Stimulated activated effector memory CD8-positive, alpha-beta T cell treated with anti-CD3 and anti-CD28 coated beads, Interleukin-12 subunit alpha, Interleukin-12 subunit beta, amount 100 ng/mL, for 72 hours (primary cell): ENCODE measurements around the gene ABHD6.

Experiments
- ATAC-seq: fragments of 150-1000 bp; cut with Tn5 transposase; 2 replicates; pipeline ENCODE4 v1.10.0; 2021
- DNase-seq, 2 donors: peaks; one replicate each; pipeline ENCODE4 v3.0.0; 2021 to 2022; ENCODE audit warnings: low spot score in 2 of 2
- H3K27ac Mint-ChIP-seq: one replicate; pipeline ENCODE4 v1.8.0; 2022; ENCODE audit warnings: mild to moderate bottlenecking, mixed read lengths
- H3K36me3 Mint-ChIP-seq: one replicate; pipeline ENCODE4 v1.8.0; 2022; ENCODE audit warnings: mild to moderate bottlenecking, mixed read lengths
- H3K4me1 Mint-ChIP-seq: one replicate; pipeline ENCODE4 v1.8.0; 2022; ENCODE audit warnings: mixed read lengths
- H3K4me3 Mint-ChIP-seq: one replicate; pipeline ENCODE4 v1.8.0; 2022; ENCODE audit warnings: mild to moderate bottlenecking, mixed read lengths
- H3K9me3 Mint-ChIP-seq: one replicate; pipeline ENCODE4 v1.8.0; 2022; ENCODE audit warnings: mixed read lengths

Gene ABHD6, protein sequence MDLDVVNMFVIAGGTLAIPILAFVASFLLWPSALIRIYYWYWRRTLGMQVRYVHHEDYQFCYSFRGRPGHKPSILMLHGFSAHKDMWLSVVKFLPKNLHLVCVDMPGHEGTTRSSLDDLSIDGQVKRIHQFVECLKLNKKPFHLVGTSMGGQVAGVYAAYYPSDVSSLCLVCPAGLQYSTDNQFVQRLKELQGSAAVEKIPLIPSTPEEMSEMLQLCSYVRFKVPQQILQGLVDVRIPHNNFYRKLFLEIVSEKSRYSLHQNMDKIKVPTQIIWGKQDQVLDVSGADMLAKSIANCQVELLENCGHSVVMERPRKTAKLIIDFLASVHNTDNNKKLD

GRCh38 chr3:58237238-58237940 is at the start of gene ABHD6:
Gene ABHD6 (plus strand): TSS chr3:58237792. CDS start chr3:58256587, 18,795 bp downstream.
- DNase-seq (peak; percentile 93 to 95), ATAC-seq (peak; percentile 93)
- Mint-ChIP-seq H3K9me3 (no peaks in the 10 kb centered on the region), H3K4me1 (peaks cover 24% of the 10 kb centered on the region), H3K27ac (peak within 1 kb of the TSS; percentile 78), H3K4me3 (peak within 1 kb of the TSS; percentile 88), H3K36me3 (no peaks in the 10 kb centered on the region)

DNA sequence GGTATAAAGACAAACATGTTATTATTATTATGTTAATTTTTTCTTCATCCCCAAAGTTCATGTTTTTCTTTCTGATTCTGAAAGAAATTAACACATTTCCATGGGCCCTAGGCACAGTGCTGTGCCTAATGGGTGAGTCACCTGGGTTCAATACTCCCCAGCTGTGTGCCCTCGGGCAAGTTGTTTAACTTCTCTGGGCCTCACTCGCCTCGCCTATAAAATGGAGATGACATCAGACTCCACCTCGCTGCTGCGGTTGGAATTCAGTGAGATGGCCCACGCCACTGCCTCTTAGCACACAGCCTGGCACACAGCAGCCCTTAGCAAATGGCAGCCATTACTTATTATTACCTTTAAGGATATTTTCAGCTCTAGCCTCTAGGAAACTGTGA is 49.4 kb upstream of the ABHD6 start:
- no peak for DNase-seq
- ATAC-seq: no peak

DNA sequence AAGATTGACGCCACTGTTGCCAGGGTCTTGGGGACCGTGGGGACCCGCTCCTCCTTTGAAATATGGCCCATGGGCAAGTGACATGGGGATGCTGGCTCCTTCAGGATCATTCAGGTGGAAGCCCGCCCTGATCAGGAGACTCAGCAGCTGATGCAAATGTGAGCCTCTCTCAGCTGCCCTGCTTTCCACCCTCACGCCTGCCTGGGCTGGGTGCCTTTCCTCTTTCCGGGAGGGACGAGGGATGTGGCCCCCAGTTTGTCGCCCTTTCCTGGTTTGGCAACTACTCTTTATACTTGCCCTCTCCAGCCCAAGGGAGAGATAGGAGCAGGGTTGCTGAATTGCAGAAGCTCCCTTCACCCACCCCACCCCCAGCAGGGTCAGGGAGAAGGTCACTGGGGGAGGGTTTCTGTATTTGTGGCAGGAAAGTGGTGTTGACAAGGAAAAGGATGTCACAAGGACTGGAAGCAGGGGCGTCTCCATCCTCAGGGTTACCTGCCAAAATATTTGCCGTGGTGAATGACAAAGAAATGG is 48.6 kb upstream of the ABHD6 start:
- ATAC-seq: no peak
- no peak overlapping the region for H3K27ac Mint-ChIP-seq

More for the DNA sequence above, 49.4 kb upstream of the ABHD6 start:
- H3K4me1 Mint-ChIP-seq: no peaks in the 10 kb centered on the region
- no peak overlapping the region for H3K27ac Mint-ChIP-seq
- H3K9me3 Mint-ChIP-seq: no peaks in the 10 kb centered on the region
- H3K4me3 Mint-ChIP-seq: no peak overlapping the region
- H3K36me3 Mint-ChIP-seq: no peaks in the 10 kb centered on the region

GRCh38 chr3:58189691-58190090 is 47.9 kb upstream of the ABHD6 start:
- H3K4me3 Mint-ChIP-seq: no peak overlapping the region

More for the DNA sequence above, 48.6 kb upstream of the ABHD6 start:
- no peaks in the 10 kb centered on the region for H3K36me3 Mint-ChIP-seq
- DNase-seq: no peak
- no peaks in the 10 kb centered on the region for H3K9me3 Mint-ChIP-seq
- no peaks in the 10 kb centered on the region for H3K4me1 Mint-ChIP-seq
- H3K4me3 Mint-ChIP-seq: no peak overlapping the region

DNA sequence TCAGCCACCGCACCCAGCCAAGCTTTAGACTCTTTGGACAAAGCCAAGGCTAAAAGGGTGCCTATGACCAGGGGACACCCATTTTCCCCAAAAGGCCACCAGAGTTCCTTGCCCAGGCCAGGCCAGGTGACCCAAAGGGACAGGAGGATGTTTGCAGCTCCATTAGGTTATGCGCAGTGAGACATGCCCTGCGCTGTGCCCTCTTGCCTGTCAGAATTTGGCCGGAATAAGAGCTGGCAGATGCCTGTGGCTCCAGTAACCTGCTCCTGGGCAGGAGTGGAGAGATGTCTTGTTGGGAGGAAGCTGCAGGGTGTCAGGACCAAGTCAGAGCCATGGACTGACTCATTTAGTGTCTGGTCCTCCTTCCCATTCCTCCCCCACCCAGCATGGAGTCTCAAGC is 47.3 kb upstream of the ABHD6 start:
- Mint-ChIP-seq H3K4me1 (no peaks in the 10 kb centered on the region), H3K36me3 (no peaks in the 10 kb centered on the region), H3K9me3 (no peaks in the 10 kb centered on the region), H3K4me3 (no peak overlapping the region), H3K27ac (no peak overlapping the region)
- DNase-seq (no peak), ATAC-seq (no peak)

More at GRCh38 chr3:58189691-58190090, 47.9 kb upstream of the ABHD6 start:
- H3K4me1 Mint-ChIP-seq: no peaks in the 10 kb centered on the region
- no peak overlapping the region for H3K27ac Mint-ChIP-seq
- H3K36me3 Mint-ChIP-seq: no peaks in the 10 kb centered on the region
- DNase-seq (no peak), ATAC-seq (no peak)
- H3K9me3 Mint-ChIP-seq: no peaks in the 10 kb centered on the region

- no peaks in the 10 kb centered on the region for H3K36me3 Mint-ChIP-seq
- no peaks in the 10 kb centered on the region for H3K4me1 Mint-ChIP-seq
- no peaks in the 10 kb centered on the region for H3K9me3 Mint-ChIP-seq
- no peak overlapping the region for H3K27ac Mint-ChIP-seq
- ATAC-seq (no peak), DNase-seq (no peak)
- no peak overlapping the region for H3K4me3 Mint-ChIP-seq
Observed at GRCh38 chr3:58190882-58191281, 46.7 kb upstream of the ABHD6 start.

- H3K9me3 Mint-ChIP-seq: no peaks in the 10 kb centered on the region
- H3K36me3 Mint-ChIP-seq: no peaks in the 10 kb centered on the region
- H3K4me3 Mint-ChIP-seq: no peak overlapping the region
- ATAC-seq (no peak), DNase-seq (no peak)
- H3K27ac Mint-ChIP-seq: no peak overlapping the region
- no peaks in the 10 kb centered on the region for H3K4me1 Mint-ChIP-seq
Observed at GRCh38 chr3:58191361-58191991, 46.1 kb upstream of the ABHD6 start.

DNA sequence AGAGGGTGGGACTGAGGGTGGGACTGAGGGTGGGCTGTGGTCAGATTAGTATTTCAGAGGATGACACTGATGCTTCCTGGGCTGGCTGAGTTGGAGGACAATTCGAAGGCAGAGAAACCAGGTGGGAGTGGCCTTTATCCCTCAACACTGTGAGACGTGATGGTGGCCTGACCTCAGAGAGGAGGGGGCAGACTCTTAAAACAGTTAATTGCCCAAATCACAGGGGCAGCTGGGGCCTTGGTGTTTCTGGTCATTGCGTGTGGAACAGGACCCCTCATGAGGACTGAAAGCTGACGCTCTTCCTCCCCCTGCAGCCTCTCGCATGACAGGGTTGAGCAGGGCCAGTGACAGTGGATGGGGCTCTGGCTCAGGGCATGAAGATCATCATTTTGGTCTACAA is 45.5 kb upstream of the ABHD6 start:
- H3K4me3 Mint-ChIP-seq: no peak overlapping the region
- no peaks in the 10 kb centered on the region for H3K9me3 Mint-ChIP-seq
- H3K27ac Mint-ChIP-seq: no peak overlapping the region
- no peak for ATAC-seq
- no peaks in the 10 kb centered on the region for H3K4me1 Mint-ChIP-seq
- no peaks in the 10 kb centered on the region for H3K36me3 Mint-ChIP-seq
- DNase-seq: no peak

GRCh38 chr3:58193682-58194407 is 43.7 kb upstream of the ABHD6 start:
- H3K4me1 Mint-ChIP-seq: no peaks in the 10 kb centered on the region
- no peak overlapping the region for H3K4me3 Mint-ChIP-seq
- H3K36me3 Mint-ChIP-seq: no peaks in the 10 kb centered on the region
- no peaks in the 10 kb centered on the region for H3K9me3 Mint-ChIP-seq
- ATAC-seq (no peak), DNase-seq (no peak)
- no peak overlapping the region for H3K27ac Mint-ChIP-seq

DNA sequence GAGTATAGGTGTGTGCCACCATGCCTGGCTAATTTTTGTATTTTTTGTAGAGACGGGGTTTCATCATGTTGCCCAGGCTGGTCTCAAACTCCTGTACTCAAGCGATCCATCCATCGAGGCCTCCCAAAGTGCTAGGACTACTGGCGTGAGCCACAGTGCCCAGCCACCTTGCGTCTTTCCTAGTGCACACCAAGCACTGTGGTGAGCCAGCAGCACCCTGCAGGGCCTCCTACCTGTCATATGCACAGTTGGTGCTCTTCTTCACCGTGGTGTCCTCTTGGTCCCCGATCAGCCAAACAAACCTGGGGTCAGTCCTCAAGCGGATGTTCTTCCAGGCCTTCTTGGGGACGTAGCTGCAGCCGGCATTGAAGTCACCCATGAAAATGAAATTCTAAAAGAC is 40.0 kb upstream of the ABHD6 start:
- Mint-ChIP-seq H3K4me3 (no peak overlapping the region), H3K36me3 (no peaks in the 10 kb centered on the region), H3K4me1 (peaks cover 4% of the 10 kb centered on the region), H3K9me3 (no peaks in the 10 kb centered on the region), H3K27ac (no peak overlapping the region)
- DNase-seq (no peak), ATAC-seq (no peak)

DNA sequence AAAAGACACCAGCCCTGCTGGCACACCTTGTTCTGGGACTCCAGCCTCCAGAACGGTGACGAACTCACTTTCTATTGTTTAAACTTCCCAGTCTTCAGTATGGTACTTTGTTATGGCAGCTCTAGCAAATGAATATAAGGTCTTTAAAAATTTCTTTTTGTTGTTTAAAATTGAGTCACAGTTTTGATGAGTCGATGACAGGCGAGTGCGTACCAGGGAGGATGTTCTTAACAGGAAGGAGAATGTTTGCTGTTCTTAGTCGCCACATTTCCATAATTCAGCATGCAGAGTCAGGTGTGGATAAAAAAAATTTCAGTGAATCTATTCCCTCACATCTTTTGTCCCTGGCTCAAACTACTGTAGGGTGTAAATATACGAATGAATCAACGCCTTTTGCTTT is 39.2 kb upstream of the ABHD6 start:
- H3K27ac Mint-ChIP-seq: no peak overlapping the region
- no peak for ATAC-seq
- H3K9me3 Mint-ChIP-seq: no peaks in the 10 kb centered on the region
- H3K4me3 Mint-ChIP-seq: no peak overlapping the region
- H3K36me3 Mint-ChIP-seq: no peaks in the 10 kb centered on the region
- peaks cover 4% of the 10 kb centered on the region for H3K4me1 Mint-ChIP-seq
- no peak for DNase-seq

DNA sequence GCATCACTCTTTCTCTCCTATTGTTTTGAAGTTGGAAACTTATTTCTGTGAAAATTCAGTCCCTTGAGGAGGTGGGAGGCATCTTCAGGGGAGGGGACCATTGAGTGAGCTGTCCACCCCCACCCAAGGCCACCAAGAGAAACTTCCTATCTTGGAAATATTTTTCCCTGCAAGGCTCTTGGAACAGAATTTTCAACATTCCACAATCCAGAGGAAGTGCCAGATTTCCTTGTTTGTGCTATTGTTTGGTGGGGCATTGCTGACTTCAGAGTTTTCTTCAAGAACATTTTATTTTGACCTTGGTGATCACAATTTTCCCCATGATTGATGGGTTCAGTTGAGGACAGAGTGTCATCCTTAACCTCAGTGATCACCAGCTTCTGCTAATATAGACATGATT is 38.8 kb upstream of the ABHD6 start:
- Mint-ChIP-seq H3K9me3 (no peaks in the 10 kb centered on the region), H3K4me1 (peaks cover 4% of the 10 kb centered on the region), H3K4me3 (no peak overlapping the region), H3K36me3 (no peaks in the 10 kb centered on the region), H3K27ac (no peak overlapping the region)
- ATAC-seq (no peak), DNase-seq (no peak)

DNA sequence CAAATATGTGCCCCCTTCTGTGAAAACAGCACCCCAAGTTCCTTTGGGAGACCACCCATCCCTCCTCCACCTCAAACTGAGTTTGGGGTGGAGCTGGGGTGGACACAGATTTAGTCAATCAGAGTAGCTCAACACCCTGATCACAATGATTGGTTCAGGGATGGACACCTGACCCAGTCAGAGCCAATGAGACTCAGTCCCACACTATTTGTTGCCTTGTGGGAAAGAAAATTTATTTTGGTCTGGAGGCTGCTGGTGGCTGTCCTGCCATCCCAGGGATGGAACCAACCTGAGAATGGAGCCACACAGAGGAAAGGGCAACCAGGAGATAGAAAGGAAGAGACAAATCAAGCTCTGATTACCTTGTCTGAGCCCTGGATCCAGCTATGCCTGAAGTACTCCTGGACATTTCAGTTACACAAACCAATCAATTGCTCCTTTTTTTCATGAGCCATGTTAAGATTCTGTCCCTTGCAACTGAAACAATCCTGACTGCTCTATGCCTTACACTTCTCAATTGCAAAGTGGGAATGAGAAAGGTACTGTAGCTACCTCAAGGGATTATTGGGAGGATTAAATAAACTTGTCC is 37.4 kb upstream of the ABHD6 start:
- H3K4me3 Mint-ChIP-seq: no peak overlapping the region

DNA sequence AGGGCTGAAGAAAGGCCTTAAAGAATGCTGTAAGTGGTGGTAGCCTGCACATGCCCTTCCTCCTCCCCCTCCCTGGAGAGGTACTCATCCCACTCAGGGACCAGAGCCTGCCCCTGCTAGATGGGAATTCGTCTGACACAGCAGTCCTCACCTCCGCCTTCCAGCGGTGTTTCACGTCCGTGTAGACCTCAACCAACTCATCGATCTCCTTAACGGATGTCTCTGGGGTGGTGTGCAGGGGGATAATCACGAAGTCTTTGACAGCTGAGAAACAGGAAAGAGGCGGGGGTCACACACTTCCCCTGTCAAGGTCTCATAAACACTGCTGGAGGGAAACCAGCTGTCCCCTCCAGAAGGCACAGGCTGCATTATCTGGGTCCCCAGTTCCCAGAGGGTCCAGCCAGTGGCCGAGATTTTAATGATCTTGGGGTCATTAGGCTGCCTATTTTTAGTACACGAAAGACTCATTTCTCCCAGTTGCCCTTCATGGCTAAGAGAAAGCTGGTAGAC is 36.7 kb upstream of the ABHD6 start:
- H3K27ac Mint-ChIP-seq: no peak overlapping the region
- no peaks in the 10 kb centered on the region for H3K9me3 Mint-ChIP-seq
- H3K36me3 Mint-ChIP-seq: no peaks in the 10 kb centered on the region
- DNase-seq: no peak
- no peak for ATAC-seq
- peaks cover 8% of the 10 kb centered on the region for H3K4me1 Mint-ChIP-seq
- H3K4me3 Mint-ChIP-seq: no peak overlapping the region

More for the DNA sequence above, 37.4 kb upstream of the ABHD6 start:
- ATAC-seq: no peak
- Mint-ChIP-seq H3K9me3 (no peaks in the 10 kb centered on the region), H3K4me1 (peaks cover 4% of the 10 kb centered on the region), H3K27ac (no peak overlapping the region), H3K36me3 (no peaks in the 10 kb centered on the region)
- DNase-seq: no peak
